Purkinje cell (primary cell): ENCODE results near the gene TXNDC16. TPM values are rescaled to one million over a fixed set of nuclear protein-coding genes. Genes with fewer than 3 reads are reported as not detected.

Experiments used
- polyA plus RNA-seq: library from polyadenylated mRNA; unstranded; fragments of >200 nt; fragmentation: Nextera tagmentation; gene quantifications from 2 replicates; pipeline ENCODE4 v1.2.1, GENCODE V29; 2014

TXNDC16 gene, protein sequence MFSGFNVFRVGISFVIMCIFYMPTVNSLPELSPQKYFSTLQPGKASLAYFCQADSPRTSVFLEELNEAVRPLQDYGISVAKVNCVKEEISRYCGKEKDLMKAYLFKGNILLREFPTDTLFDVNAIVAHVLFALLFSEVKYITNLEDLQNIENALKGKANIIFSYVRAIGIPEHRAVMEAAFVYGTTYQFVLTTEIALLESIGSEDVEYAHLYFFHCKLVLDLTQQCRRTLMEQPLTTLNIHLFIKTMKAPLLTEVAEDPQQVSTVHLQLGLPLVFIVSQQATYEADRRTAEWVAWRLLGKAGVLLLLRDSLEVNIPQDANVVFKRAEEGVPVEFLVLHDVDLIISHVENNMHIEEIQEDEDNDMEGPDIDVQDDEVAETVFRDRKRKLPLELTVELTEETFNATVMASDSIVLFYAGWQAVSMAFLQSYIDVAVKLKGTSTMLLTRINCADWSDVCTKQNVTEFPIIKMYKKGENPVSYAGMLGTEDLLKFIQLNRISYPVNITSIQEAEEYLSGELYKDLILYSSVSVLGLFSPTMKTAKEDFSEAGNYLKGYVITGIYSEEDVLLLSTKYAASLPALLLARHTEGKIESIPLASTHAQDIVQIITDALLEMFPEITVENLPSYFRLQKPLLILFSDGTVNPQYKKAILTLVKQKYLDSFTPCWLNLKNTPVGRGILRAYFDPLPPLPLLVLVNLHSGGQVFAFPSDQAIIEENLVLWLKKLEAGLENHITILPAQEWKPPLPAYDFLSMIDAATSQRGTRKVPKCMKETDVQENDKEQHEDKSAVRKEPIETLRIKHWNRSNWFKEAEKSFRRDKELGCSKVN
- polyA plus RNA-seq = 8.0 and 10.3 TPM in 2 replicates

DNA sequence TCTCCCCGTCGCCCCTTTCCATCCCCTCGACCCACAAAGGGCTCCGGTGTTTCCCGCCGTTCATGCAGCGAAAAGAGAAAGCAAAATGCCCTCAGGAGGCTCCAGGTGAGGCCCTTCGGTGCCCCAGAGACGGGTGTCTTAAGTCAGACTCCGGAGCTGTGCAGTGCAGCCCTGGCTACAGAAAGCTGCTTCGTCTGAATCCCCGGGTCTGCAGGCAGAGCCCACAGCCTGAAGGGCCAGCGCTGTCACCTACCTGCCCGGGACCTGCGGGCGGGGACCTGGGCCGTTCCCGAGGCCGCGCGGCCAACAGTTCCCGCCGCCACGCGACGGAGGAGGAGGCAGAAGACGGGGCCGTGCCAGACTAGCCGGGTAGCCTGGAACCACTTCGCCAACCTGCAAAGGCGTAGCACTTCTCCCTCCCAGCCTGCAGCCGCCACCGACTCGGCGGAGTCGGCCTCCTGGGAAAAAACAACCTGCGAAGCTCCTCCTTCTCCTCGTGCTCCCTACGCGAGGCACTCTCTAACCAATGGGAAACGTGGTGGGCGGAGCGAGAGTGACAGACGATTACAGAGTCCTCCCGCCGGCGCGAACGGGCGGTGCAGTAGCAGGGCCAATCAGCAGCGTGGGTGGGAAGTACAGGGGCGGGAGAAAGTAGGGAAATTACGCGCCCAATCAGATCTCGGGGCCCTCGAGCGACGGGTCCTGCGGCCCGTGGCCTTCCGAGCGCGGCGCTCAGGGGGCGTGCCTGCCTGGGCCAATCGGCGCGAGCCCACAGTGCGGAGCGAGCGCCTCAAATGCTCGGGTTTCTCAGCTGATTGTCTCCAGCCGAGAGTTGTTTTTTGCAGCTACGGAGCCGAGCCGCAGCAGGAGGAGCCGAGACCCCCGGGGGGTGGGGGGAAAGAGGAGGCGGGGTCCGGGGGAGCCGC, at the start of gene TXNDC16, which contains the start of gene GPR137C:
Gene TXNDC16, minus strand, starts transcription at position 443 of the 926 bp plus-strand sequence. CDS start 8,948 bp downstream, outside the sequence.
Gene GPR137C, plus strand, starts transcription at position 774 of the 926 bp plus-strand sequence. CDS start 312 bp downstream, outside the sequence.

Other genes starting within 250 kb of the TXNDC16 start
- gene PTGER2, start 238.2 kb downstream of the TXNDC16 start, polyA plus RNA-seq = not detected in 2 replicates
- 11.9 and 16.9 TPM in 2 replicates for gene GPR137C, start 331 bp upstream of the TXNDC16 start, polyA plus RNA-seq
- gene ERO1A, start 143.1 kb upstream of the TXNDC16 start, polyA plus RNA-seq = 46.3 and 48.5 TPM in 2 replicates
- 250 and 271 TPM in 2 replicates for gene PSMC6, start 154.7 kb upstream of the TXNDC16 start, polyA plus RNA-seq
- 11.5 and 12.8 TPM in 2 replicates for gene STYX, start 177.7 kb upstream of the TXNDC16 start, polyA plus RNA-seq
- 6.6 and 10.8 TPM in 2 replicates for gene GNPNAT1, start 239.1 kb upstream of the TXNDC16 start, polyA plus RNA-seq